HG02852 (cell line): Measurements from ENCODE around the gene WDR76.
"Not testable (repeated sequence)": the region's sequence is repeated elsewhere in the genome, so short reads cannot be mapped to it uniquely, and the experiment has no call there.

Source experiments
- ATAC-seq: cut with Tn5 transposase; IDR thresholded peaks from one replicate; pipeline ENCODE4 v1.9.1; 2021; ENCODE audit warnings: mild to moderate bottlenecking, moderate library complexity; ENCODE audit not compliant: unreplicated experiment

WDR76 gene

DNA sequence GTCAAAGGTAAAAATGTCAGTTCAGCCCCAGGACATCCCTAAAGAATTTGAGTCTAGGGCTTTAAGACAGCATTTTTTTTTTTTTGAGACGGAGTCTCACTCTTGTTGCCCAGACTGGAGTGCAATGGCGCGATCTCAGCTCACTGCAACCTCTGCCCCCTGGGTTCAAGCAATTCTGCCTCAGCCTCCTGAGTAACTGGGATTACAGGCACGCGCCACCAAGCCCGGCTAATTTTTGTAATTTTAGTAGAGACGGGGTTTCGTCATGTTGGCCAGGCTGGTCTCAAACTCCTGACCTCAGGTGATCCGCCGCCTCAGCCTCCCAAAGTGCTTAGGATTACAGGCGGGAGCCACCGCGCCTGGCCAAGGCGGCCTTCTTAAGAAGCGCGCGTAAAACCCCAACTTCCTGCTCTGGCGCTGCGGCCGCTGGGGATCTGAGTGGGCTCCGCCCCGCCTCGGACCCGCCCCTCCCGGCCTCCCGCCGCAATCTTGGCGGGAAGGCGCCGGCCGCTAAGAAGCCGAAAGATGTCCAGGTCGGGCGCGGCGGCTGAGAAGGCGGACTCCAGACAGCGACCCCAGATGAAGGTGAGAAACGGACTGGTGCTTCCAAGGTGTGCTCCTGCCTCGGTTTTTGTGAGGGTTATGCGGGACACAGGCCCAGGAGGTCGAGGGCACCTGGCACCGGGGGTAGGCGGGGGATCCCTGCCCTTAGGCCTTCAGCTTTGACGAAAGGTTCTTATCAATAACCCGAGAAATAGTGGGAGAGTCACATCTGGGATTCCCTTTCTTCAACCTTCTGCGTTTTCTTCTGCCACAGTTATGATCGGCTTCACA lies at the start of gene WDR76:
WDR76 (plus strand) TSS at position 495 of the 834 bp plus-strand sequence; CDS start at position 526, 31 bp downstream.
- ATAC-seq = peak; percentile 54

DNA sequence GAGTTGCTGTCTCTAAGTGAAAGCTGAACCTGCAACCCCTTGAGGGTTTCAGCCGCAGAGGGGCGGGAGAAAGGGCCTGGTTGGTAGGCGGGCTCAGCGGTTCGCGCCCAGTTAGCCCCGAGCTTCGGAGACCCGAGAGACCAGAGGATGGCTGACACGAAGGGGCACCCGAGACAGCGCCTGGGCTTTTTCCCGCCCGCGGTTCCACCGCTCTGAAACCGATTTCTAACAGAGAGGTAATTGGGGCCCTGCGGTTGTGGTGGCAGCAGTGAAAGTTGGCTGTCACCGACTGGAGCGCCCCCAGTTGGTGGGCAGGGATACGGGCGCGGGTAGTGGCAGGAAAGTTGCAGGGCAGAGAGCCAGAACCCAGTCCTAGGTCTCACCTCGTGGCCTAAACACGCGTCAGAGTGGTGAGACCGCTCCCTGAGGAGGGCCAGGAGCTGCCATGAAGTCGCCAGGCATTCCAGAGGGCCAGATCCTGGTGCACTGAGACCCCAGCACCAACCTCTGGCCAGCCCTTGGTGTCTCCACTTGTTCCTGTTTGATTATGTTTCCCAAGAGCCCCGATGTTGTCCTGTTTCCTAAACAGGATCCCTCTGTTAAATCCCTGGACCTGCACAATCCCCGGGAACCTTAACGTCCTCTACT lies 49.4 kb upstream of the WDR76 start:
- peak; percentile 61 for ATAC-seq

DNA sequence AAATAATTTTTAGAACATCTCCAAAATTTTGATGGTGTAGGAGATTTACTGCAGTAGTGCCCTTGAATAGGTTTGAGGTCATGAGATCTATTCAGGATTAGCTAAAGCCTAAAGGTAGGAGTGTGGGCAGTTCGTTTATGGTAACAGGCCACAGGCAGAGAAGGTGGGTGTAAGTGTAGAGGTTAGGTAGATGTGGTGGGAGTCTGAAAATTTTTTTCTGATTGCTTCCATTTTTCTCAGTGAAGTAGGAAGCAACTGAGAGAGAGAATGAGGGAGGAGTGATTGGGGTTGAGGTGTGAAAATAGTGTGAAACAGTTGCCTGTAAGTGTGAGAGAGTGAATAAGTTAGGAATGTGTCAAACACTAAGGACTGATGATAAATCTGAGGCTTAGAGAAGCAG lies 47.8 kb upstream of the WDR76 start:
- ATAC-seq = no peak

DNA sequence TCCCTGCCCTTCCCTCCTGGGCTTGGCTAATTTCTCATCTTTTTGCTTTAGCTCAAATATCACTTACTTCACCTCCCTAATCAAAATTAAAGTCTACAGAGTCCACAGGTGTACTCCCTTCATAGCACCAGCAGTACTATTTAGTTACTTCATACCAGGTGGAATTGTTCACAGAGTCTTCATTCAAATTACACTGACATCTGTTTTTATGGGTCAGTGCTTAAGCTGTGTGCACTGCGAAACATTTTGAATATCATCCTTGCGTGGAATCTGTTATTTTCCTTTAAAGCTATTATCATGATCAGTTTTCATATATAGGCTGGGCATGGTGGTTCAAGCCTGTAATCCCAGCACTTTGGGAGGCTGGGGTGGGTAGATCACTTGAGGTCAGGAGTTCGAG lies 37.4 kb upstream of the WDR76 start:
- no peak for ATAC-seq

GRCh38 chr15:43791993-43792760 lies 34.6 kb upstream of the WDR76 start, which contains the start of gene SERF2:
Gene SERF2 (plus strand): TSS chr15:43792320. CDS start chr15:43792377, 57 bp downstream.
- peak; percentile 89 for ATAC-seq

DNA sequence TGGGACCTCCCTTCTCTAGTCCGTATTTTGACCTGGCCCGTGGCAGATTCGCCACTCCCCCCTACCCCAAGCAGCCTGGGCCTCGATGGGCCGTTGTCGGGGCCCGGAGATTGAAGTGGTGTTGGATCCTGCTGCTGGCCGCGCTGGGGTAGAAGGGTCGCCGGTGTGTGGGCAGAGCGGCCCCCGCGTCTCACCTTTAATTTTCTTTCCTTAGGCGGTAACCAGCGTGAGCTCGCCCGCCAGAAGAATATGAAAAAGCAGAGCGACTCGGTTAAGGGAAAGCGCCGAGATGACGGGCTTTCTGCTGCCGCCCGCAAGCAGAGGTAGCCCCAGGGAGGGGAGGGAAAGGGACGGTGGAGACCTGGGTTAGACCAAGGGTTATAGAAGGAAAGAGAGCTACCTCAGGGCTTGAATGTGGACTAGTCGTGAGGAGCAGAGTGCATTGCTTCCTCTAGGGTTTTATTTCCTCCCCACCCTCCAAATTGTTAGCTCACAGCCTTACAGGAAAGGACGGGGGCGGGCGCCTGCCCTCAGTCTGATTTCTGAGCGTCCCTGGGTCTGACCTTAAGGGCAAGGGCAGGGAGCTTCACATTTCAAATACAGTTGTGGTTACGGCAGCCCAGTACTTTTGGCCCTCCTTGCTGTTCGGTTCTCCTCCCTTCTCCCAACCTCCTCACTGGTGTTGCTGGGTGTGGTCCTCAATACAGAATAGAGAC lies 33.9 kb upstream of the WDR76 start:
- no peak for ATAC-seq

DNA sequence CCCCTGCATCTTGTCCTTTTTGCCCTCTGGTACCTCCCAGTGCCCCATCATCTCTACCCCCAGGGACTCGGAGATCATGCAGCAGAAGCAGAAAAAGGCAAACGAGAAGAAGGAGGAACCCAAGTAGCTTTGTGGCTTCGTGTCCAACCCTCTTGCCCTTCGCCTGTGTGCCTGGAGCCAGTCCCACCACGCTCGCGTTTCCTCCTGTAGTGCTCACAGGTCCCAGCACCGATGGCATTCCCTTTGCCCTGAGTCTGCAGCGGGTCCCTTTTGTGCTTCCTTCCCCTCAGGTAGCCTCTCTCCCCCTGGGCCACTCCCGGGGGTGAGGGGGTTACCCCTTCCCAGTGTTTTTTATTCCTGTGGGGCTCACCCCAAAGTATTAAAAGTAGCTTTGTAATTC lies 33.2 kb upstream of the WDR76 start:
- no peak for ATAC-seq

DNA sequence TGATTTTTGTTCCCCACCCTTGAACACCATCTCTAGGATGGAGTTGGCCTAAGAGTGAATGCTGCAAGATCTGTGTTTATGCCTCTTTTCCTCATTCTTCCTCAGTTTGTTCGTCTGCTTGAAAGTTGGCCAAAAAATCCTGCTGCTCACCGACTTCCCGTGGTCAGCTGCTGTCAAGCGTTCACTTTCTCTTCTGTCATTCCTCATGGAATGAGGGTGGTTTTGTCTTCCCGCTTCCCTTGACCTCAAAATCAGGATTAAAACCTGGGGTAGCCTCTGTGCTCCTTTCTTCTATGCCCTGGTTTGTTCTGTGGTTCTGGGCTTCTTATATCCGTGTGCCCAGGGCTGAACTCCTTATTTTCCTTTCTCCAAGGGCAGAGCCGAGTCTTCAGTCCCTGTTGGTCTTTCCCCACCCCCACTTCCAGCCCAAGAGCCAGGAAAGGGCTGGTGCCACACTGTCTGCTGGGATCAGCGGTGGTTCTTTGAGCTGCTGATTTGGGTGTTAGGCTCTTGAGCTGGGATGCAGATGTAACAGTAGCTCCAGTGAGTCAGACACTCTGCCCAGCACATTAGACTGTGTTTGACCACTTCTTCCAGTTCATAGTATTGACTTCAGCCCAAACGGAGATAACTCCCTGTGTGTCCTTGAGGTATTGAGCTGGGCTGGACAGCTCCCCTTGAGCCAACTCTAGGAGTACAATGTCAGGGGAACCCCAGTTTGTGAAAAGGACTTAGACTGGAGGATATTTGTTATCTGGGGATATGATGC lies 32.3 kb upstream of the WDR76 start:
- no peak for ATAC-seq

DNA sequence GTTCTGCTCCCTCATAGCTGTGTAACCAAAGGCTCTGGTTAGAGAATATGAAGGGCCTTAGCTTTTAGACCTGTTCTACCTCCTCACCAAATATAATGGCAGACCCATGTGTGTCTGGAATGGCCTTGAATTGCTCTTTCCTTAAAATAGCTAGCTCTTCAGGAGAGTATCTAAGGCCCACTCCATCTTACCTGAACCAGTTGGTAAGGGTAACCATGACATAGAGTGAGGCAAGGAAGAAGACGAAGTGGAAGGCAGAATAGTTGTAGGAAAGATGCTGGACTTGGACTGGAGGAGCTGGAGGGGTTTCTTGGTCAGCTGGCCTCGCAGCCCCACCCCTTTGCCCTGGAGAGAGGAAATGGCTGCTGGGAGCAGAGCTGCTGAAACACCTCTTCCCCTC lies 31.6 kb upstream of the WDR76 start:
- no peak for ATAC-seq

- ATAC-seq = no peak
Observed at GRCh38 chr15:43795997-43796396, 30.8 kb upstream of the WDR76 start.

- ATAC-seq = no peak
Observed at GRCh38 chr15:43796566-43796965, 30.2 kb upstream of the WDR76 start.

GRCh38 chr15:43799209-43799944 lies 27.4 kb upstream of the WDR76 start:
- no peak for ATAC-seq

DNA sequence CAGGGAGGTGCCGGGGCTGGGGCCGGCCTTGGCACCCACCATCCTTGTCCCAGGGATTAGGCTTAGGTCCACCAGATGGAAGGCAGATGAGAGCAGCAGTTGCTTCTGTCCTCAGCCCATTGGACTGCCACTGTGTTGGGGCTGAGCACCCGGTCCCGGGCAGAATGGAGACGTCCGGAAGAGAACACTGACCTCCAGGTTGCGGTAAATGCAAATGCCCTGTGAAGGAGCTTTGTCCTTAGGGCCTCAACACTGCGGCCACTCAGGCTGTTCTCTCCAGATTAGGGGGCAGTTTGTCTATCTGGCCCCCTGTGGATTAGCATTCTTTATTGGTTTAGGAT lies 26.9 kb upstream of the WDR76 start, which contains the start of gene SERINC4:
SERINC4 (minus strand) TSS at position 276 of the 341 bp plus-strand sequence; CDS start at position 42, 234 bp downstream.
- no peak for ATAC-seq

DNA sequence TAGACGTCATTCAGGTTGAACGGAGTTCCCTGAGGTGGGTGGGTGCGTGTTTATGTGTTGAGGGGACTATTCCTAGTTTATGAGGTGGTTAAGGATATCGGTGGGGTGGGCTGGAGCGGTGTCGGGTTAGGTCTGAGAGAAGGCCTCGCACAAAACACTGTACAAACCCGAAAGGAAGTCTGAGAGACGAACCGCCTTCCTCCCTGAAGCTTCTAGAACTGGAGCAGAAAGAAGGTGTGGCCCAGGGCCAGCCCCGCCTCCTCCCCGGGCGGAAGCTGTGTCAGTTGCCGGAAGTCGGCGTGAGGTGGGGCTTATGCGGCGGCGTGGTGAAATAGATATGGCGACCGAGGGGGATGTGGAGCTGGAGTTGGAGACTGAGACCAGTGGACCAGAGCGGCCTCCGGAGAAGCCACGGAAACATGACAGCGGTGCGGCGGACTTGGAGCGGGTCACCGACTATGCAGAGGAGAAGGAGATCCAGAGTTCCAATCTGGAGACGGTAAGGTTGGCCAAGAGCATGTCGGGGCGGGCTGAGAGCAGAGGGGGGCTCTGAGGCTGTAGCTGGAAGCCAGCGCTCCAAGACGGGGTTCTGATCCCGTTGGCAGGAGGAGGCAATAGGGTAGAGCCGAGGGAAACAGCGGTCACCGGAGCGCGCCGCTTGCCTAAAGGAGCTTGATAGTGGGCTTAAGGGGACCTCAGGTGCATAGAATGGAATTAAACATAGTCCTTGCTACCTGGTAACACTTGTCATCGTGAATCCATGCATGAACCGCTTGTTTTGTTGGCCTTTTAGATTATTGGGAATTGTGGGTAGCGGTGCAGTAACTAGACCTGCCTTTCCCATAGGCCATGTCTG lies 26.3 kb upstream of the WDR76 start, which contains the start of gene HYPK:
HYPK (plus strand) TSS at position 314 of the 856 bp plus-strand sequence; CDS start at position 338, 24 bp downstream.
- ATAC-seq = peak; percentile 93

GRCh38 chr15:43802676-43803075 lies 24.1 kb upstream of the WDR76 start:
- ATAC-seq = not testable (repeated sequence)

- ATAC-seq = no peak
Observed at GRCh38 chr15:43808435-43808950, 18.3 kb upstream of the WDR76 start.

DNA sequence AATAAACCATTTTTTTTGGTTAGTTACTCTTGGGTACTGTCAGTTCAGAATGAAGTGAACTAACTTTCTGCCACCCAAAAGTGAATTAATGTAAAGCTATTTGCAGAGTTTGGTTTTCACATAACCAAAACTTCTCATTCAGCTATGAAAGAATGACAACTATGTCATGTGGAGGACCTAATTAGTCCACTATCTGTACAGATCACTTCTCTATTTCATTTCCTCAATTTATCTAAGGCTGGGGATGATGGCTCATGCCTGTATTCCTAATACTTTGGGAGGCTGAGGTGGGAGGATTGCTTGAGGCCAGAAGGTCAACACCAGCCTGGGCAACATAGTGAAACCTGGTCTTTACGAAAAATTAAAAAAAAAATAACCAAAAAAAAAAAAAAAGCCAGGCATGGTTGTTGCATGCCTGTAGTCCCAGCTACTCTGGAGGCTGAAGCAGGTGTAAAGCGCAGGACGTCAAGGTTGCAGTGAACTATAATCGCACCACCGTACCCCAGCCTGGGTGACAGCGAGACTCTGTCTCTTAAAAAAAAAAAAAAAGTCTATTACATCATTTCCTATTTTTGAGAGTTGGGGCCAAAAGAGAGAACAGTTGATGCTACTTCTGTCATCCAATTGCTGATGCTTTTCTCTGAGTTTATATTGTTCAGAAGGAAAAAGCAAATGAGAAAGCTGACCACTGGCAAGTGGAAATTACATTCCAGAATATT lies 17.7 kb upstream of the WDR76 start:
- ATAC-seq = no peak
